Measurements from ENCODE around the gene IL20RA.

Gene IL20RA

DNA sequence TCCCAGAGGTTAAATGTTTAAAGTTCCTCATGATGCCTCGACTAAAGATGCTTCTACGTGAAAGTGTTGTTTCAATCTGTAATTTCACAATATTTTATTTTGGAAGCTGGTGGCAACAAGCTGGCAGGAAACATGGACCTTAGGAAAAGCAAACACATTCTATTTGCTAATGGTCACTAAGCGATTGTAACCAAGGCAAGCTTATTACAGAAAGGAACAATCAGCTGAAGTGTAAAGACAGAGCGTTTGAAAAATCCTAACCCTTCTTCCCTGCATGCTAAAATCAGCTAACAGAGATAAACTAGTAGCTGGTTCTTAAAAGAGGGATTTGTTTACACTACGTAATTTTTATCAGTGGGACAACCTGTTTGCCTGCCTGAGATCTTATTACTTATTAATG is 50.0 kb downstream of the IL20RA start:
- DNase-seq (ENCODE audit: low spot score): no peak
- H4K8ac ChIP-seq (ENCODE audit: low read depth, low read length): no peak overlapping the region

DNA sequence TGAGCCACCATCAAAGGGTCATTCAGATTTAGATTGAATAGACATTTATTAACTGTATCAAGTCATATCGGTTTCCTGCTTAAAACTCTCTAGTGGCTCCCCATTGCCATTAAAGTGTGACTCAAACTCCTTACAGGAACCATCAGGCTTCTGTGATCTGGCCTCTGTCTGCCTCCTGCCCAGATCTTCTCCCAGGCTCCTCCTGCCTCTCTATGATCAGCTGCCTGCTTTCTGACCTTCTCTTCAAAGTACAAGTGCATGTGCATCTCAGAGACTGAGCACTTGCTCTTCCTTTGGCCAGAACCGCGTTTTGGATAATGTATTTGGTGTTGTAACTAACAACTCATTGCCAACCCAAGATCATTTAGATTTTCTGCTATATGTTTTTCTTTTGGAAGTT is 52.7 kb downstream of the IL20RA start:
- WGBS, 2 donors (ENCODE audit: extremely low coverage in 2 of 2, insufficient read length in 2 of 2, insufficient replicate concordance in 1 of 2): no CpG with 5 or more reads among the region's 3 CpGs
- H3K27me3 ChIP-seq (ENCODE audit: control insufficient read depth in 3 of 3, insufficient read depth in 3 of 3, low read depth in 1 of 3, low read length in 3 of 3): peaks cover 0 to 34% (median 0%) of the 10 kb centered on the region in 3 experiments
- H3K9me3 ChIP-seq (replicated peaks in 1 of 2; ENCODE audit: control insufficient read depth in 2 of 2, insufficient read depth in 1 of 2, low read depth in 1 of 2, low read length in 2 of 2): peaks cover 0 to 2% of the 10 kb centered on the region in 2 donors
- H3K36me3 ChIP-seq (replicated peaks in 1 of 2; ENCODE audit: control insufficient read depth in 2 of 2, insufficient read depth in 2 of 2, low read length in 2 of 2): no peaks in the 10 kb centered on the region
- H3K9ac ChIP-seq (ENCODE audit: low read depth, low read length, poor library complexity): no peak overlapping the region
- H2BK15ac ChIP-seq (ENCODE audit: low read length): no peak overlapping the region
- H3K18ac ChIP-seq (ENCODE audit: low read length): no peak overlapping the region
- no peak overlapping the region for H2AFZ ChIP-seq (ENCODE audit: low read length)
- no peak overlapping the region for H3K4me3 ChIP-seq (ENCODE audit: low read length in 2 of 2)
- H2AK5ac ChIP-seq (ENCODE audit: low read depth, low read length): no peak overlapping the region
- no peak overlapping the region for H4K91ac ChIP-seq (ENCODE audit: low read depth, low read length, poor library complexity)
- no peaks in the 10 kb centered on the region for H3K79me1 ChIP-seq (ENCODE audit: low read depth, low read length)
- no peak overlapping the region for H4K8ac ChIP-seq (ENCODE audit: low read depth, low read length)
- no peak overlapping the region for H2BK120ac ChIP-seq (ENCODE audit: low read depth, low read length)
- no peak overlapping the region for H3K4me2 ChIP-seq (ENCODE audit: insufficient read depth, low read length, poor library complexity, severe bottlenecking)
- H3K23ac ChIP-seq (ENCODE audit: low read depth, low read length, poor library complexity): no peak overlapping the region
- no peak overlapping the region for H2BK5ac ChIP-seq (ENCODE audit: low read length)
- DNase-seq (ENCODE audit: low spot score): no peak
- peaks cover 0 to 3% of the 10 kb centered on the region in 2 donors for H3K4me1 ChIP-seq (ENCODE audit: control insufficient read depth in 2 of 2, insufficient read depth in 1 of 2, low read depth in 1 of 2, low read length in 2 of 2)
- H3K14ac ChIP-seq (ENCODE audit: low read length): no peak overlapping the region
- H3K4ac ChIP-seq (ENCODE audit: low read length): no peak overlapping the region
- H2BK12ac ChIP-seq (ENCODE audit: low read length): no peak overlapping the region
- no peak overlapping the region for H3K27ac ChIP-seq (replicated peaks; ENCODE audit: low read length)

More for the DNA sequence above, 50.0 kb downstream of the IL20RA start:
- Histone ChIP-seq H3K27ac (replicated peaks; ENCODE audit: low read length) (no peak overlapping the region), H3K79me1 (ENCODE audit: low read depth, low read length) (no peaks in the 10 kb centered on the region), H3K4me1 (ENCODE audit: control insufficient read depth in 2 of 2, insufficient read depth in 1 of 2, low read depth in 1 of 2, low read length in 2 of 2) (peaks cover 0 to 2% of the 10 kb centered on the region in 2 donors), H2BK15ac (ENCODE audit: low read length) (no peak overlapping the region), H3K9me3 (replicated peaks in 1 of 2; ENCODE audit: control insufficient read depth in 2 of 2, insufficient read depth in 1 of 2, low read depth in 1 of 2, low read length in 2 of 2) (no peaks in the 10 kb centered on the region), H2AFZ (ENCODE audit: low read length) (no peak overlapping the region), H3K4ac (ENCODE audit: low read length) (no peak overlapping the region), H2AK5ac (ENCODE audit: low read depth, low read length) (no peak overlapping the region), H3K9ac (ENCODE audit: low read depth, low read length, poor library complexity) (no peak overlapping the region), H3K4me3 (ENCODE audit: low read length in 2 of 2) (no peak overlapping the region), H2BK12ac (ENCODE audit: low read length) (no peak overlapping the region), H3K23ac (ENCODE audit: low read depth, low read length, poor library complexity) (no peak overlapping the region), H2BK120ac (ENCODE audit: low read depth, low read length) (no peak overlapping the region), H3K4me2 (ENCODE audit: insufficient read depth, low read length, poor library complexity, severe bottlenecking) (no peak overlapping the region), H3K14ac (ENCODE audit: low read length) (no peak overlapping the region), H2BK5ac (ENCODE audit: low read length) (no peak overlapping the region), H3K36me3 (replicated peaks in 1 of 2; ENCODE audit: control insufficient read depth in 2 of 2, insufficient read depth in 2 of 2, low read length in 2 of 2) (no peaks in the 10 kb centered on the region), H3K18ac (ENCODE audit: low read length) (no peak overlapping the region), H4K91ac (ENCODE audit: low read depth, low read length, poor library complexity) (no peak overlapping the region), H3K27me3 (ENCODE audit: control insufficient read depth in 3 of 3, insufficient read depth in 3 of 3, low read depth in 1 of 3, low read length in 3 of 3) (peaks cover 0 to 20% (median 0%) of the 10 kb centered on the region in 3 experiments)
- no CpG with 5 or more reads among the region's 5 CpGs for WGBS, 2 donors (ENCODE audit: extremely low coverage in 2 of 2, insufficient read length in 2 of 2, insufficient replicate concordance in 1 of 2)

DNA sequence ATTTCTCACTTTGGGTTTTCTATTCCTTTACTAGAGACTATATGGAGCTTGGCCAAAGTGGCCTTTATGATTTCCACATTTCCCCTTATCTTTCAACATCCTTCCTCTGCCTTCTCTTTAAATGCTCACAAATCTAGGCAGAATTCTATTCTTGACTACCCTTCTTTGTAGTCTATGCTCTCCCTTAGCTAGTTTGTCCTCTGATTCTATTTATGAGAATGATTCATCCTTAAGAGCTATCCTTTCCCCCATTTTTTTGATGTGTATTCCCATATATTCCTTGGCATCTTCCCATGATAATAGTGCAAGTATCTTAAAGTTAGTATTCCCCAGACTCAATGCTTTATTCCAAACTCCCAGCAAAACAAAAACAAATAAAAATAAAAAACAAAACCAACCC is 53.1 kb downstream of the IL20RA start:
- Histone ChIP-seq H4K91ac (ENCODE audit: low read depth, low read length, poor library complexity) (no peak overlapping the region), H3K27ac (replicated peaks; ENCODE audit: low read length) (no peak overlapping the region), H2BK12ac (ENCODE audit: low read length) (no peak overlapping the region), H3K4me1 (ENCODE audit: control insufficient read depth in 2 of 2, insufficient read depth in 1 of 2, low read depth in 1 of 2, low read length in 2 of 2) (peaks cover 0 to 3% of the 10 kb centered on the region in 2 donors), H3K14ac (ENCODE audit: low read length) (no peak overlapping the region), H2AFZ (ENCODE audit: low read length) (no peak overlapping the region), H3K27me3 (ENCODE audit: control insufficient read depth in 3 of 3, insufficient read depth in 3 of 3, low read depth in 1 of 3, low read length in 3 of 3) (peaks cover 0 to 34% (median 0%) of the 10 kb centered on the region in 3 experiments), H2BK5ac (ENCODE audit: low read length) (no peak overlapping the region), H4K8ac (ENCODE audit: low read depth, low read length) (no peak overlapping the region), H3K4me2 (ENCODE audit: insufficient read depth, low read length, poor library complexity, severe bottlenecking) (no peak overlapping the region), H3K9me3 (replicated peaks in 1 of 2; ENCODE audit: control insufficient read depth in 2 of 2, insufficient read depth in 1 of 2, low read depth in 1 of 2, low read length in 2 of 2) (peaks cover 0 to 2% of the 10 kb centered on the region in 2 donors), H3K4ac (ENCODE audit: low read length) (no peak overlapping the region), H3K36me3 (replicated peaks in 1 of 2; ENCODE audit: control insufficient read depth in 2 of 2, insufficient read depth in 2 of 2, low read length in 2 of 2) (no peaks in the 10 kb centered on the region), H3K9ac (ENCODE audit: low read depth, low read length, poor library complexity) (no peak overlapping the region), H3K79me1 (ENCODE audit: low read depth, low read length) (no peaks in the 10 kb centered on the region), H3K4me3 (ENCODE audit: low read length in 2 of 2) (no peak overlapping the region), H2BK15ac (ENCODE audit: low read length) (no peak overlapping the region), H2AK5ac (ENCODE audit: low read depth, low read length) (no peak overlapping the region), H3K23ac (ENCODE audit: low read depth, low read length, poor library complexity) (no peak overlapping the region), H2BK120ac (ENCODE audit: low read depth, low read length) (no peak overlapping the region), H3K18ac (ENCODE audit: low read length) (no peak overlapping the region)
- no peak for DNase-seq (ENCODE audit: low spot score)

DNA sequence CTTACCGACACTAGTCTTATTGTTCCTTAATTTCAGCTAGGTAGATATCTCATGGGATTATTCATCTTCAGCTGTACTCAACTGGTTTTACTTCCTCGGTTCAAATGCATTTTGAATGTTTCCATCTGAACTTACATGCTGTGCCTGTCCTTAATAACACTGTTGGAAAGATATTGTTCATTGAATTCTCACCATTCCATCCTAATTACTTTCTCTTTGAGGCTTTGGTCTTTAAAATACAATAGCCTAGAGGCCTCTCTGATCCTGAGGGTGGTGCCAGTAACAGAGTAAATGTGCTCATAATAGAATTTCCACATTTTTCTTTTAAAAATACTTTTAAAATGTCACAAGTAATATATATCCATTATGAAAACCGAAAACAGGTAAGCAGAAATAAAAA is 54.0 kb downstream of the IL20RA start:
- Histone ChIP-seq H2BK120ac (ENCODE audit: low read depth, low read length) (no peak overlapping the region), H3K27me3 (ENCODE audit: control insufficient read depth in 3 of 3, insufficient read depth in 3 of 3, low read depth in 1 of 3, low read length in 3 of 3) (peaks cover 0 to 35% (median 0%) of the 10 kb centered on the region in 3 experiments), H4K91ac (ENCODE audit: low read depth, low read length, poor library complexity) (no peak overlapping the region), H2AK5ac (ENCODE audit: low read depth, low read length) (no peak overlapping the region), H3K4ac (ENCODE audit: low read length) (no peak overlapping the region), H3K27ac (replicated peaks; ENCODE audit: low read length) (no peak overlapping the region), H2BK12ac (ENCODE audit: low read length) (no peak overlapping the region), H4K8ac (ENCODE audit: low read depth, low read length) (no peak overlapping the region), H2AFZ (ENCODE audit: low read length) (no peak overlapping the region), H3K36me3 (replicated peaks in 1 of 2; ENCODE audit: control insufficient read depth in 2 of 2, insufficient read depth in 2 of 2, low read length in 2 of 2) (no peaks in the 10 kb centered on the region), H3K23ac (ENCODE audit: low read depth, low read length, poor library complexity) (no peak overlapping the region), H3K9me3 (replicated peaks in 1 of 2; ENCODE audit: control insufficient read depth in 2 of 2, insufficient read depth in 1 of 2, low read depth in 1 of 2, low read length in 2 of 2) (peaks cover 0 to 2% of the 10 kb centered on the region in 2 donors), H3K4me1 (ENCODE audit: control insufficient read depth in 2 of 2, insufficient read depth in 1 of 2, low read depth in 1 of 2, low read length in 2 of 2) (peaks cover 0 to 3% of the 10 kb centered on the region in 2 donors), H2BK15ac (ENCODE audit: low read length) (no peak overlapping the region), H3K9ac (ENCODE audit: low read depth, low read length, poor library complexity) (no peak overlapping the region), H3K4me2 (ENCODE audit: insufficient read depth, low read length, poor library complexity, severe bottlenecking) (no peak overlapping the region), H2BK5ac (ENCODE audit: low read length) (no peak overlapping the region), H3K4me3 (ENCODE audit: low read length in 2 of 2) (no peak overlapping the region), H3K14ac (ENCODE audit: low read length) (no peak overlapping the region), H3K18ac (ENCODE audit: low read length) (no peak overlapping the region), H3K79me1 (ENCODE audit: low read depth, low read length) (no peaks in the 10 kb centered on the region)
- no peak for DNase-seq (ENCODE audit: low spot score)
- no CpG with 5 or more reads among the region's 3 CpGs for WGBS, 2 donors (ENCODE audit: extremely low coverage in 2 of 2, insufficient read length in 2 of 2, insufficient replicate concordance in 1 of 2)

All from neuronal stem cell (in vitro differentiated cells).